SK-N-MC (cell line): ENCODE measurements around the gene MYO5A.

Experiments
- EZH2 ChIP-seq: fragments of 200-600 bp; sonication (generic); IDR thresholded peaks from one replicate; pipeline ENCODE4 v1.6.1; 2017; ENCODE audit warnings: antibody characterized with exemption
- POLR2AphosphoS5 ChIP-seq: IDR thresholded peaks from 2 replicates; pipeline ENCODE4 v1.6.1; 2012; ENCODE audit warnings: mild to moderate bottlenecking, low read depth, low read length, borderline replicate concordance

- TF ChIP-seq EZH2, result no peak
- TF ChIP-seq POLR2AphosphoS5, result no peak
These were observed 30.3 kb upstream of the MYO5A start for GRCh38 chr15:52559022-52559421.
